ENCODE data around the gene EML5. TPM values are rescaled to one million over a fixed set of nuclear protein-coding genes. Genes with fewer than 3 reads are reported as not detected.

EML5 gene
- total and polyA plus RNA-seq, 2 of the 13 experiments (the other 11 are each of a cell fraction or from before 2014, with no cell fraction given) = 0.11 TPM; not detected in 1

GRCh38 chr14:88750413-88750812, 42.3 kb downstream of the EML5 start:
- DNase-seq (ENCODE audit: low spot score) (no peak), ATAC-seq (no peak), FAIRE-seq (no peak)
- no peak overlapping the region for H3K9ac ChIP-seq (ENCODE audit: insufficient read depth, low read depth, low read length)
- H3K27ac ChIP-seq (ENCODE audit: extremely low read length, insufficient read depth, low read length) = no peak overlapping the region
- no peaks in the 10 kb centered on the region; a peak in 1 of 5 replicates for H3K27me3 ChIP-seq (ENCODE audit: control insufficient read depth in 1 of 2, insufficient read depth in 2 of 2, low read length in 2 of 2)
- no TSS peak for BruUV-seq (replicated peaks)
- no peaks in the 10 kb centered on the region for H3K79me2 ChIP-seq (ENCODE audit: insufficient read depth, low read length)
- no peaks in the 10 kb centered on the region for H4K20me1 ChIP-seq (ENCODE audit: insufficient read depth, low read length)
- intact Hi-C loops (cut with micrococcal nuclease; ENCODE audit: unreplicated experiment) (no loop called here), in situ Hi-C loops (cut with HindIII; ENCODE audit: extremely low pct_ligation_motif_present, low pct_unique_long_range_greater_than_20kb) (no loop called here)
- no peaks in the 10 kb centered on the region for H3K9me3 ChIP-seq (ENCODE audit: low read length)
- no peaks in the 10 kb centered on the region for H3K4me1 ChIP-seq (ENCODE audit: insufficient read depth, low read length)
- POLR2A ChIA-PET = no interaction called here
- no peaks in the 10 kb centered on the region for H3K36me3 ChIP-seq (replicated peaks in 1 of 2; ENCODE audit: control insufficient read depth in 1 of 2, insufficient read depth in 2 of 2, low read length in 2 of 2)
- 3% methylated on average over 1 of the region's 1 CpG for WGBS (ENCODE audit: low lambda C conversion rate)
- no peak overlapping the region for H3K4me3 ChIP-seq (replicated peaks in 1 of 3; ENCODE audit: insufficient read depth in 1 of 3, low read depth in 2 of 3, low read length in 3 of 3)
- H3K4me2 ChIP-seq (ENCODE audit: low read depth, low read length) = no peak overlapping the region
- no peak overlapping the region for H2AFZ ChIP-seq (ENCODE audit: low read length)
- CTCF ChIA-PET (ENCODE audit: low intra/inter-chr PET ratio, low total read pairs) = no interaction called here
- TF ChIP-seq ZNF776 (CRISPR knock-in tag; IDR thresholded peaks at IDR 0.05) (no peak), BRD4 (CRISPR knock-in tag; IDR thresholded peaks at IDR 0.05) (no peak), ZNF773 (CRISPR knock-in tag; IDR thresholded peaks at IDR 0.05; ENCODE audit: borderline replicate concordance) (no peak), ZNF264 (CRISPR knock-in tag; IDR thresholded peaks at IDR 0.05) (no peak), GLI4 (CRISPR knock-in tag; IDR thresholded peaks at IDR 0.05; ENCODE audit: borderline replicate concordance) (no peak), POLR2A (IDR thresholded peaks at IDR 0.05; ENCODE audit: insufficient read depth in 1 of 2, low read depth in 2 of 2, low read length in 2 of 2) (no peak), FOXA1 (IDR thresholded peaks at IDR 0.05) (no peak), FOXA1 (CRISPR knock-in tag; IDR thresholded peaks at IDR 0.05) (no peak), ZNF431 (CRISPR knock-in tag; IDR thresholded peaks at IDR 0.05; ENCODE audit: borderline replicate concordance, low read depth) (no peak)
- TF ChIP-seq, protein P1, sequence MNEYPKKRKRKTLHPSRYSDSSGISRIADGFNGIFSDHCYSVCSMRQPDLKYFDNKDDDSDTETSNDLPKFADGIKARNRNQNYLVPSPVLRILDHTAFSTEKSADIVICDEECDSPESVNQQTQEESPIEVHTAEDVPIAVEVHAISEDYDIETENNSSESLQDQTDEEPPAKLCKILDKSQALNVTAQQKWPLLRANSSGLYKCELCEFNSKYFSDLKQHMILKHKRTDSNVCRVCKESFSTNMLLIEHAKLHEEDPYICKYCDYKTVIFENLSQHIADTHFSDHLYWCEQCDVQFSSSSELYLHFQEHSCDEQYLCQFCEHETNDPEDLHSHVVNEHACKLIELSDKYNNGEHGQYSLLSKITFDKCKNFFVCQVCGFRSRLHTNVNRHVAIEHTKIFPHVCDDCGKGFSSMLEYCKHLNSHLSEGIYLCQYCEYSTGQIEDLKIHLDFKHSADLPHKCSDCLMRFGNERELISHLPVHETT (CRISPR knock-in tag; conservative IDR thresholded peaks at IDR 0.05) = no peak
- TF ChIP-seq, protein P2, sequence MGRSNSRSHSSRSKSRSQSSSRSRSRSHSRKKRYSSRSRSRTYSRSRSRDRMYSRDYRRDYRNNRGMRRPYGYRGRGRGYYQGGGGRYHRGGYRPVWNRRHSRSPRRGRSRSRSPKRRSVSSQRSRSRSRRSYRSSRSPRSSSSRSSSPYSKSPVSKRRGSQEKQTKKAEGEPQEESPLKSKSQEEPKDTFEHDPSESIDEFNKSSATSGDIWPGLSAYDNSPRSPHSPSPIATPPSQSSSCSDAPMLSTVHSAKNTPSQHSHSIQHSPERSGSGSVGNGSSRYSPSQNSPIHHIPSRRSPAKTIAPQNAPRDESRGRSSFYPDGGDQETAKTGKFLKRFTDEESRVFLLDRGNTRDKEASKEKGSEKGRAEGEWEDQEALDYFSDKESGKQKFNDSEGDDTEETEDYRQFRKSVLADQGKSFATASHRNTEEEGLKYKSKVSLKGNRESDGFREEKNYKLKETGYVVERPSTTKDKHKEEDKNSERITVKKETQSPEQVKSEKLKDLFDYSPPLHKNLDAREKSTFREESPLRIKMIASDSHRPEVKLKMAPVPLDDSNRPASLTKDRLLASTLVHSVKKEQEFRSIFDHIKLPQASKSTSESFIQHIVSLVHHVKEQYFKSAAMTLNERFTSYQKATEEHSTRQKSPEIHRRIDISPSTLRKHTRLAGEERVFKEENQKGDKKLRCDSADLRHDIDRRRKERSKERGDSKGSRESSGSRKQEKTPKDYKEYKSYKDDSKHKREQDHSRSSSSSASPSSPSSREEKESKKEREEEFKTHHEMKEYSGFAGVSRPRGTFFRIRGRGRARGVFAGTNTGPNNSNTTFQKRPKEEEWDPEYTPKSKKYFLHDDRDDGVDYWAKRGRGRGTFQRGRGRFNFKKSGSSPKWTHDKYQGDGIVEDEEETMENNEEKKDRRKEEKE (IDR thresholded peaks at IDR 0.05) = no peak
- TF ChIP-seq, protein P3, sequence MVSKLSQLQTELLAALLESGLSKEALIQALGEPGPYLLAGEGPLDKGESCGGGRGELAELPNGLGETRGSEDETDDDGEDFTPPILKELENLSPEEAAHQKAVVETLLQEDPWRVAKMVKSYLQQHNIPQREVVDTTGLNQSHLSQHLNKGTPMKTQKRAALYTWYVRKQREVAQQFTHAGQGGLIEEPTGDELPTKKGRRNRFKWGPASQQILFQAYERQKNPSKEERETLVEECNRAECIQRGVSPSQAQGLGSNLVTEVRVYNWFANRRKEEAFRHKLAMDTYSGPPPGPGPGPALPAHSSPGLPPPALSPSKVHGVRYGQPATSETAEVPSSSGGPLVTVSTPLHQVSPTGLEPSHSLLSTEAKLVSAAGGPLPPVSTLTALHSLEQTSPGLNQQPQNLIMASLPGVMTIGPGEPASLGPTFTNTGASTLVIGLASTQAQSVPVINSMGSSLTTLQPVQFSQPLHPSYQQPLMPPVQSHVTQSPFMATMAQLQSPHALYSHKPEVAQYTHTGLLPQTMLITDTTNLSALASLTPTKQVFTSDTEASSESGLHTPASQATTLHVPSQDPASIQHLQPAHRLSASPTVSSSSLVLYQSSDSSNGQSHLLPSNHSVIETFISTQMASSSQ (IDR thresholded peaks at IDR 0.05; ENCODE audit: low read depth) = no peak
- TF ChIP-seq, protein P3 (CRISPR knock-in tag; IDR thresholded peaks at IDR 0.05; ENCODE audit: borderline replicate concordance) = no peak
